ENCODE results near the gene FILIP1. TPM values are rescaled to one million over a fixed set of nuclear protein-coding genes. Genes with fewer than 3 reads are reported as not detected.

FILIP1 gene
- polyA plus RNA-seq, 1 donor from 2014 or later, result not detected

DNA sequence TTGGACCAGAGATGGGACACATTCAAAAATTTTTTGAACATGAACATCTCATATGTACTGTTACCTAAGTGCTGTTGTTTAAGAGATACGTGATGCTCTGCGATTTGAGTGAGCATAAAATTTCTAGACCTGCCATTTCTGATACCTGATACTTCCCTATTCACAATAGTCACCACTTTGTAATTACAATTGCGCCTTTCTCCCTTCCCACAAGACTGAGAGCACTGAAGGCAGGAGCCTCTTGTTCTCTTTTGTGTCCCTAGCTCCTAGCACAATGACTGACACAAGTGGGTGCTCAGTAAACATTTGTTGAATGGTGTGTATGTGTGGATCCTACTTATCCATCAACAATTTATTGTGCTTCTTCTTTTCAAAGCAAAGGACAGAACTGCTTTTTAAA, 116.2 kb downstream of the FILIP1 start:
- Mint-ChIP-seq H3K4me3 (no peak overlapping the region), H3K27ac (no peak overlapping the region), H3K36me3 (peaks cover 2% of the 10 kb centered on the region), H3K4me1 (no peaks in the 10 kb centered on the region), H3K9me3 (peaks cover 2 to 4% (median 2%) of the 10 kb centered on the region in 3 donors), H3K27me3 (peaks cover 2% of the 10 kb centered on the region)

DNA sequence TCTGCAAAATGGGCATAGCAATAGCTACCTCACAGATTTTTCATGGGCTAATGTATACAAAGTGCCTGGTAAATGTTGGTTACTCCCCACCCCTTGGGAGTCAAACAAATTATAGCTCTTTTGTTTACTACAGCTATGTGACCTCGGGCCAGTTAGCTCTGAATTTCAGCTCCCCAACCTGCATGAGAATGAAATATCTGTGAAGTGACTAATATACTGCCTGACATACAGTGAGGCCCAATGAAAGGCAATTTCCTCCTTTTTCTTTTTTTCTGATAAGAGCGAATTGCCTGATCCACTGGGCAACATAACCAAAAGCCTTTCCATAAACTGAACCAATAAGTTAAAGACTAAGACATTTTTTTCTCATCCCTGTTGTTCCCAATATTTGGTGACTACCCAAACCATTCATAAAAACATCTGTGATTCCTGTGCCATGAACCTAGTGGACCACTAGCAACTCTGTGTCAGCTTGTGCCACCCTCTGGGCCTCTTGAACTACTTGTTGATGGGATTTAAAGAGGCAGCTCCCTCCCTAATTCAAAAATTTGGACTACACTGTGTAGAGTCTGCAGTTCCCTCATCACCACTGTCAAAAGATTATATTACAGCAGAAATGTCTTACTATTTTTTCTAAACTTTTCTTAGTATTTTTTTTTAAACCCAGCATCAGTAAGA, 117.1 kb downstream of the FILIP1 start:
- H3K9me3 Mint-ChIP-seq, result peaks cover 2 to 6% (median 3%) of the 10 kb centered on the region in 3 donors
- H3K4me1 Mint-ChIP-seq, result no peaks in the 10 kb centered on the region
- peaks cover 2% of the 10 kb centered on the region for H3K27me3 Mint-ChIP-seq
- peaks cover 2% of the 10 kb centered on the region for H3K36me3 Mint-ChIP-seq
- H3K4me3 Mint-ChIP-seq, result no peak overlapping the region
- H3K27ac Mint-ChIP-seq, result no peak overlapping the region

DNA sequence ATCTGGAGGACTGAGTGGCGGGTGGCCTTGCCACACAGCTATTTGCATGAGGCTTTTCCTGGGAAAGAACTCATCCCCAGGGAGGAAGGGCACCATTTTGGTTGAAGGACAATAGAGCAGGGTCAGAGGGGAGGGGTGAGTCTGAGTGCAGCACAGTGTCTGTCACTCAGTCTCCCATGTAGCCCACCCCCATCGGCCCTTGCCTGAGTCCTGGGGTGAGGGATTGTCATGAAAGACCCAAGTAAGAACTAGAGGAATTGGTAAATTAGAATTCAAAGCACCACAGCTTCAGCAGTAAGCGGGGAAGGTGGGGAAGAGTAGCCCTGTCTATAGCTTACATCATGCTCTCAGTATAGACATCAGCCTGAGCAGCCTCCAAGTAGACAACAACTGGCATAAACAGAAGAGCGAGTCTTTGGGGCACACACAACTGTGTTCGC, 118.6 kb downstream of the FILIP1 start:
- Mint-ChIP-seq H3K4me3 (no peak overlapping the region), H3K27me3 (peaks cover 2% of the 10 kb centered on the region), H3K4me1 (no peaks in the 10 kb centered on the region), H3K36me3 (peaks cover 2% of the 10 kb centered on the region), H3K9me3 (peaks cover 2 to 6% (median 3%) of the 10 kb centered on the region in 3 donors), H3K27ac (no peak overlapping the region)

DNA sequence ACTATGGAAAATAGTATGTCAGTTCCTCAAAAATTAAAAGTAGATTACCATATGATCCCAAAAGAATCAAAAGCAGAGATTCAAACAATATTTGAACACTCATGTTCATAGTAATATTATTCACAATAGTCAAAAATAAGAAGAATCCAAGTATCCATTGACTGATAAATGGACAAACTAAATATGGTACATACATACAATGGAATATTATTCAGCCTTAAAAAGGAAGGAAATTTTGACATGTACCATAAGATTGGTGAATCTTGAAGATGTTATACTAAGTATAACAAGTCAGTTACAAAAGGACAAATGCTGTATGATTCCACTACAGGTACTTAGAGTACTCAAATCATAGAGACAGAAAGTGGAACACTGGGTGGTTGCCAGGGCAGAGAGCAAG, 120.7 kb downstream of the FILIP1 start:
- H3K27me3 Mint-ChIP-seq, result peaks cover 3% of the 10 kb centered on the region
- no peak overlapping the region for H3K4me3 Mint-ChIP-seq
- no peak overlapping the region for H3K27ac Mint-ChIP-seq
- H3K36me3 Mint-ChIP-seq, result peaks cover 2% of the 10 kb centered on the region
- H3K4me1 Mint-ChIP-seq, result no peaks in the 10 kb centered on the region
- peaks cover 2 to 6% (median 3%) of the 10 kb centered on the region in 3 donors for H3K9me3 Mint-ChIP-seq

DNA sequence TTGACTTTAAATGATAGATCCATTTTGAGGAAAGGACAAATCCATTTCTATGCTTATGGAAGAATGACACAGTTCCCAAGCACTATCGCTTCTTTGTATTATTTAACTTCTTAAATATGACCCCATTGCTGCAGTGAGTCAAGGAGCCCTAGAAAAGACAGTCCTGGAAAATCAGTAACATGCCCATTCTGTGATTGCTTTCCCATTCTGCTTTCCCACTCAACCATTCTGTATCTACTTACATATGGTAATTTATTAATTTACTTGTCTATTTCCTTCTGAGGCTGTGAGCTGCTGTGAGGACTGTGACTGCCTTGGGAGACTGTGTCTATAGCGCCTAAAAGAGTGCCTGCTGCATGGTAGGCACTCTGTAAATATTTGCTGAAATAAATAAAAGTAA, 123.6 kb downstream of the FILIP1 start:
- H3K36me3 Mint-ChIP-seq, result peaks cover 2% of the 10 kb centered on the region
- no peak overlapping the region for H3K4me3 Mint-ChIP-seq
- H3K4me1 Mint-ChIP-seq, result no peaks in the 10 kb centered on the region
- no peak overlapping the region for H3K27ac Mint-ChIP-seq
- H3K27me3 Mint-ChIP-seq, result peaks cover 3% of the 10 kb centered on the region
- peaks cover 2 to 6% (median 3%) of the 10 kb centered on the region in 3 donors for H3K9me3 Mint-ChIP-seq

DNA sequence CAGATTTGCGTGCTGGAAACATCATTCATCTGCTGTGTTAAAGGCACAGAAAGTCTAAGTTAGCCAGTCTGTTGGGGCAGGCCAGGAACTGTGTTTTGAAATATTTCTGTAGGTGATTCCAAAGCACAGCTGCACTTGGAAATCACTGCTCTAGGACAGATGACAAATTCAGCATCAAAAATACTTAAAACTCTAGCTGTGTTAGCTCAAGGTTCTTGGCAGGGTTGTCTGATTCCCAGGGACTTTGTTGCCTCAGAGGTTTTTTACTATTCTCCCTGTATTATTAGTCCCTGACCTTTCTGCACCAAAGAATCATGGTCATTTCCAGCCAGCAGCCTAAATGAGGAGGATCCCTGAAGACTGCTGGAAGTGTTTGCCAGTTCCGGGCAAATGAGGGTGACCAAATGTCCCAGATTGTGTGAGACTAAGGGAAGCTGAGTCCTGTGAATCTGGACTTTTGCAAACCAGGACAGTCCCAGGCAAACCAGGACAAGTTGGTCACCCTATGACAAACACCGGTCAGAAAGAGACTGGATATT, 124.7 kb downstream of the FILIP1 start:
- H3K27me3 Mint-ChIP-seq, result peaks cover 3% of the 10 kb centered on the region
- no peak overlapping the region for H3K27ac Mint-ChIP-seq
- no peaks in the 10 kb centered on the region for H3K4me1 Mint-ChIP-seq
- peaks cover 2 to 6% (median 3%) of the 10 kb centered on the region in 3 donors for H3K9me3 Mint-ChIP-seq
- peaks cover 2% of the 10 kb centered on the region for H3K36me3 Mint-ChIP-seq
- H3K4me3 Mint-ChIP-seq, result no peak overlapping the region

DNA sequence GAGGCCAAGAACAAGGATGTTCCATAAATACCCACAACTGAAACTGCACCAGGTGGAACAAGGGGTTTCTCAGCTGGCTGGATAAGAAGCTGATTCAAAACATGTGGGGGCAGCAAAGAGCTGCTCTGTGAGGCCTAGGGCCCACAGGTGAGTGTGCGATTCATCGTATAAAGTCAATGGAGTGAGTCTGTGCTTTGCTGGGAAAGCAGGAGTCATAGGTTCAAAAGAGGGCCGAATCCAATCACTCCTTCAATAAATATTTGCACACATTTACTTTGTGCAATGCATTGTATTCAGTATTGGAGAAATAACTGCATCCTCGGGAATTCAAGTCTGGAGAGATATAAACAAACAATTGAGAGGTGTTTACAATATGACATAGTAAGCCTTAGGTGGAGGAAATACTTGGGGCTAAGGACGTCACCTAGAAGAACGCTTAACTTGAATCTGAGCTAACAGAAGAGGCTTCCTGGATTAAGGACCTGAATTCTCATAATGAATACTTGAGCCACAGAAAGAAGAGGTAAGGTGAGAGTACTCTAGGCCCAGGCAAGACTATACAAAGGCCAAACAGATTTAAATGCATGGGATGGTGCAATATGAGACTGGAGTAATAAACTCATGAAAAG, 125.3 kb downstream of the FILIP1 start:
- Mint-ChIP-seq H3K9me3 (peaks cover 2 to 6% (median 3%) of the 10 kb centered on the region in 3 donors), H3K4me3 (no peak overlapping the region), H3K27ac (no peak overlapping the region), H3K36me3 (peaks cover 2% of the 10 kb centered on the region), H3K27me3 (peaks cover 3% of the 10 kb centered on the region), H3K4me1 (no peaks in the 10 kb centered on the region)

DNA sequence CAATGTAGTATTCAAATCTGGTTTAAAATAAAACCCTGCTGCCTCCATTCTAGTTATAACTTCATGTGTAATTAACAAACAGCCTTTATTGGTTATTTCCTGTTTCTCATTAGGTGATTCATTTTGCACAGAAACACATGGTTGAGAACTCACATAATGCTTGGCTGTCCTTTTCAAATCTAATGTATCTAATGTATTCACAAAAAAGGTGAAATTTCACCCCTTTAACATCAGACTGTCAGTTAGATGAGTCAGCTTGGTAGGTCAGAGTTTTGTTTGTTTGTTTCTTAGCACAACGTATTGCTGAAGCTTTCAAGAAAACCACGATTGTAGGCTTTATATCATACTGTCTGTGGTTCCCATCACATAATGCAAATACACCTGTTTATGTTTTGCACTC, 130.3 kb downstream of the FILIP1 start:
- peaks cover 2% of the 10 kb centered on the region for H3K36me3 Mint-ChIP-seq
- H3K27ac Mint-ChIP-seq, result no peak overlapping the region
- H3K4me3 Mint-ChIP-seq, result no peak overlapping the region
- peaks cover 4% of the 10 kb centered on the region for H3K27me3 Mint-ChIP-seq
- H3K4me1 Mint-ChIP-seq, result no peaks in the 10 kb centered on the region
- H3K9me3 Mint-ChIP-seq, result no peaks in the 10 kb centered on the region

DNA sequence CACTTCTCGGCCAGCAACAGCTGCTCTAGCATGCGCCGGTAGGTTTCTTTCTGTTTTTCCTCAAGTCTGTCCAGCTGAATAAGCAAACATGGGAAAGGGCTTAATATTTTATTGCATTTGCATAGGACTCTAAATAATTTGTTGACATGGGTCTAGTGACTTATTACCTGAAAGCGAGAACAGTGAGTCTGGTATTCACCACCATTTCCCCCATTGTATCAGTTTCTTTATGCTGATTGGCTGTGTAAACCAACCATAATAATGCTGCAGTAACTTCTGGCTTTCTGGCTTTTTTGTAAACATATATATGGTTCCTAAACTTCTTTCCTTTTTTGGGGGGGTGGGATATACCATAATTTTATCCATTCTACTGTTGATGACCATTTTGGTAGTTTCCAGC, 140.0 kb downstream of the FILIP1 start:
- peaks cover 18% of the 10 kb centered on the region for H3K27me3 Mint-ChIP-seq
- H3K36me3 Mint-ChIP-seq, result peaks cover 5% of the 10 kb centered on the region
- H3K27ac Mint-ChIP-seq, result no peak overlapping the region
- no peak overlapping the region for H3K4me3 Mint-ChIP-seq
- no peaks in the 10 kb centered on the region for H3K9me3 Mint-ChIP-seq
- H3K4me1 Mint-ChIP-seq, result no peaks in the 10 kb centered on the region

DNA sequence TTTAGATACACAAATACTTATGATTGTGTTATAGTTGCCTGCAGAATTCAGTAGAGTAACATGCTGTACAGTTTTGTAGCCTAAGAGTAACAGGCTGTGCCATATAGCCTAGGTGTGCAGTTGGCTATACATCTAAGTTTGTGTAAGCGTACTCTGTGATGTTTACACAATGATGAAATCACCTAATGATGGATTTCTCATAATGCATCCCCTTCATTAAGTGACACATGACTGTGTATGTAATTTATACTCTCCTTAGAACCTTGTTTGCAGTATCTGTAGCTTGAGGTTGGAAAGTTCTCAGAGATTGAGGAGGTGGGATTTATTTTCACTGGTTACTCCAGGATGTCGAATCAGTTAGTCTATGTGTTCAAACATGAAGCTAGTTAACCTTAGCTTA, 142.0 kb downstream of the FILIP1 start:
- no peaks in the 10 kb centered on the region for H3K4me1 Mint-ChIP-seq
- H3K9me3 Mint-ChIP-seq, result no peaks in the 10 kb centered on the region
- H3K36me3 Mint-ChIP-seq, result peaks cover 2% of the 10 kb centered on the region
- peaks cover 16% of the 10 kb centered on the region for H3K27me3 Mint-ChIP-seq
- H3K4me3 Mint-ChIP-seq, result no peak overlapping the region
- H3K27ac Mint-ChIP-seq, result no peak overlapping the region

DNA sequence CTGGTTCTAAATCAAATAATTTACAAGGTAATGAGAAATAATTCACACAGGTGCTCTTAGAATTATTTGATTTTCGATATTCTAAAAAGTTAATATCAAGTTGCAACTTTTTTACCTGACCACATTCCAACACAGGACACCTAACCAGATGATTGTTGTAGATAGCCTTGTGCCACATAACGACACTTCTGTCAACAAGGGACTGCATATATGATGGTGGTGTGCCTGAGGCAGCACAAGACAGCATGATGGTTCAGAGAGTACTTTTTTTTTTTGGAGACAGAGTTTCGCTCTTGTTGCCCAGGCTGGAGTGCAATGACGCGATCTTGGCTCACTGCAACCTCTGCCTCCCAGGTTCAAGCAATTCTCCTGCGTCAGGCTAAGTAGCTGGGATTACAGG, 142.8 kb downstream of the FILIP1 start:
- H3K9me3 Mint-ChIP-seq, result no peaks in the 10 kb centered on the region
- peak overlapping the region in 1 of 3 donors; percentile 57 for H3K27ac Mint-ChIP-seq
- H3K4me1 Mint-ChIP-seq, result no peaks in the 10 kb centered on the region
- H3K27me3 Mint-ChIP-seq, result peaks cover 18% of the 10 kb centered on the region
- H3K36me3 Mint-ChIP-seq, result peaks cover 2% of the 10 kb centered on the region
- no peak overlapping the region for H3K4me3 Mint-ChIP-seq

DNA sequence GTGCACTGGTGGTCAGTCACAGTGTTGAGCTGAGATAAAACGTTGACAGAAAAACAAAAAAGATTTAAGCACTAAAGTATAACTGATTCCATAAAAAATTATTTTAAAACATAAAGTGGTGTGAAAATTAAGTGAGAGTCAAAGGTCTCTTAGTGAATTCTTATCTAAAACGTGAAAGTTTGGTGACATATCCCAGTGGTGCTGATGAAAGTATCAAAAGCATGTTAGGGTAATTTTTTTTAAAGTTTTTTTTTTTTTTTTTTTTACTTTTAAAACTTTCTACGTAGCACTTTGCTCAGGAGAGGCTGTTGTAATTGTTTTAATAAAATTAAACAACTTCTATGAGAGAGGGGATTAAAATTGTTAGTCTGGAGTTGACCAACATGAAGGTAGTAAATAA, 143.4 kb downstream of the FILIP1 start:
- H3K36me3 Mint-ChIP-seq, result peaks cover 2% of the 10 kb centered on the region
- H3K9me3 Mint-ChIP-seq, result no peaks in the 10 kb centered on the region
- H3K27ac Mint-ChIP-seq, result no peak overlapping the region
- H3K4me1 Mint-ChIP-seq, result no peaks in the 10 kb centered on the region
- H3K4me3 Mint-ChIP-seq, result no peak overlapping the region
- H3K27me3 Mint-ChIP-seq, result peaks cover 18% of the 10 kb centered on the region

DNA sequence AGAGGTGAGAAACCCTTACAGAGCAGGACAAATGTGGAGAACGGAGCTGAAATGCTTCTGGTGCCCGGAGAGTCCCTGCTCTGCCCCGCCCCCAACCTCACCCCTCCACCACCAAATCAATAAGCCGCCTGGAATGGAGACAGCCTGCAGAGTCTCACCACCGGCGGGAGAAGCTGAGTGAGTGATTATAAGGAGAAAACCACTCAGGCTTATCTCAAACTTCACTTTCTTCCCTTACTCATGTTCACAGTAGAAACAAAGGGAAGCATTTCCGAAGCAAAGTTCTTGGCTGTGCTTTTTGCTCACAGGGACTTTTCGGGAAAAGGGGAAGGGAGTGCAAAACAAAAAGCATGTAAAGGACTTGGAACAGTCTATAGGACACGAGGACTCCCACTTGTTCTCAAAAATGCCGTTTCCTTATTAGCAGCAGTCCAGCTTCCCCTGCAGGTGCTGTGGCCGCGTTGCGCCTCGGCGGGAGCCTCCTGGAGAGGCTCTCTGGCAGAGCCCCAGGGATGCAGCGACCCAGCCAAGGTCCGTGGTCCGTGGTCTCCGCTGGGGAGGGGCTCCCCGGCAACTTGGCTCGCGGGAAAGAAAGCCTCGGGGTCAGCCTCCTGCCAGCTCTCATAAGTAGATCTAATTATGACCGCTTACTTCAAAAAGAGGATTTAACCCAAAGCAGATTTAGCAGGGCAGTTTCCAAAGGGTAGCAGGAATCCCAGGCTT, 144.2 kb downstream of the FILIP1 start:
- no peaks in the 10 kb centered on the region for H3K9me3 Mint-ChIP-seq
- H3K36me3 Mint-ChIP-seq, result peaks cover 2% of the 10 kb centered on the region
- H3K4me1 Mint-ChIP-seq, result no peaks in the 10 kb centered on the region
- no peak overlapping the region for H3K4me3 Mint-ChIP-seq
- no peak overlapping the region for H3K27ac Mint-ChIP-seq
- H3K27me3 Mint-ChIP-seq, result peaks cover 18% of the 10 kb centered on the region

DNA sequence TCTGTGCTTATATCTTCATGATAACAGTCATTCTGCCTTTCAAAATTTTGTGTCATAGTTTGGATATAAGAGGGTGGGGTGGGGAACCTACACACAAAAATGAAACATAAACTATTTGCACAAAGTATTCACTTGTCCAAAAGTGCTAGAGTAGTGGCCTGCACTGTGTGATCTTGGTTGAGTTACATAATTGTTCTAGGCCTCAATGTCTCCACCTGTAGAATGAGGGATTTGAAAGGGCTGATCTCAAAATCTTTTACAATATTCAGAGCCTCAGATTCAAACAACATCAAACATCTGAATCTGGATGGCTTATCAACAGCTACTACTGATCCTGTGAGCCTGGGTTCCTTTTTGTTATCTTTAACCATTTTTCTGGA, 144.7 kb downstream of the FILIP1 start:
- Mint-ChIP-seq H3K36me3 (peaks cover 2% of the 10 kb centered on the region), H3K4me3 (no peak overlapping the region), H3K27ac (no peak overlapping the region), H3K27me3 (peaks cover 18% of the 10 kb centered on the region), H3K4me1 (no peaks in the 10 kb centered on the region), H3K9me3 (no peaks in the 10 kb centered on the region)

DNA sequence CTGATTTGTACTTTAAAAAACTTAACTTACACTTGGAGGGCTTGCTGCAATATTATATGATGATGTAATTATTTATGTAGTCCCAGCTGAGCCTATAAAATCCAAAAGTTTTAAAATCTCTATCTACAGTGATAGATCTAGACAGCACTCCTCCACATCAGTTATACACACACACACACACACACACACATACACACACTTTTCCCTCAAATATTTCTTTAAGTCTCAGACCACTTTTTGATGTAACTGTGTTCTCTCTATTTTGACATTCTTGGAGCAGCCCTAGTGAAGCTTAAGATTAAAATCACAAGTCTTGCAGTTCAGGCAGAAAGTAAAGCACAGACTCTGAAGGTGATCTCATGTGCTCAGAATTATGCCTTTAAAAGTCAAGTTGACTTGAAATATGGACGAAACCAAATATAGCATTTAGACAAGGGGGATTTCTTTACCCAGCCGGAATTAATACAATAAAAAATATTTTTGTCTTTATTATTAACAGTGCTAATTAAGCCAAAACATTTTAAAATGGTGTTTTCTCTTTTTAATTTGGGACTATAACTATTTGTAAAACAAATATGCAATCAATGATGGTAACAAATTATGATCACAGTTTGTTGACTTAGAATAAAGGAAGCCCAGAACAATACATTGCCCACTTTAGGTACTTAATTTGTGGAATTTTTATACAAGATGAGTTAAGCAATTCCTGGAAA, 145.5 kb downstream of the FILIP1 start:
- no peaks in the 10 kb centered on the region for H3K9me3 Mint-ChIP-seq
- peaks cover 2% of the 10 kb centered on the region for H3K36me3 Mint-ChIP-seq
- no peaks in the 10 kb centered on the region for H3K4me1 Mint-ChIP-seq
- H3K4me3 Mint-ChIP-seq, result no peak overlapping the region
- H3K27ac Mint-ChIP-seq, result no peak overlapping the region
- peaks cover 13% of the 10 kb centered on the region for H3K27me3 Mint-ChIP-seq
